Neural progenitor cell (in vitro differentiated cells): ENCODE results near the gene KIF2A.

Source experiments
- CTCF ChIP-seq: fragments of 200-600 bp; sonication (generic); IDR thresholded peaks from 2 replicates; pipeline ENCODE4 v1.5.1; 2017; ENCODE audit warnings: antibody characterized with exemption, mild to moderate bottlenecking
- EZH2 ChIP-seq: fragments of 200-600 bp; sonication (generic); IDR thresholded peaks from 2 replicates; pipeline ENCODE4 v1.6.1; 2017; ENCODE audit warnings: antibody characterized with exemption, mild to moderate bottlenecking, moderate library complexity
- EZH2phosphoT487 ChIP-seq: fragments of 200-600 bp; sonication (generic); IDR thresholded peaks from 2 replicates; pipeline ENCODE4 v1.6.1; 2017; ENCODE audit warnings: antibody characterized with exemption

- TF ChIP-seq CTCF = no peak
- TF ChIP-seq EZH2 = no peak
- no peak for TF ChIP-seq EZH2phosphoT487
These were observed 41.9 kb downstream of the KIF2A start for GRCh38 chr5:62347928-62348327.
